H54 (cell line): ENCODE data around the gene DGKI.

Source experiments
- DNase-seq: peaks from one replicate; pipeline ENCODE4 v3.0.0; 2011; ENCODE audit warnings: low spot score, mixed read lengths; ENCODE audit not compliant: insufficient read length
- FAIRE-seq: peaks from 3 replicates; lab custom pipeline; 2011; peaks lifted over from hg19 to GRCh38; lab: Jason Lieb, UNC
- POLR2A ChIP-seq: IDR thresholded peaks from 2 replicates; pipeline ENCODE4 v1.6.1; 2011; ENCODE audit warnings: low read depth, mild to moderate bottlenecking, low read length

Gene DGKI

DNA sequence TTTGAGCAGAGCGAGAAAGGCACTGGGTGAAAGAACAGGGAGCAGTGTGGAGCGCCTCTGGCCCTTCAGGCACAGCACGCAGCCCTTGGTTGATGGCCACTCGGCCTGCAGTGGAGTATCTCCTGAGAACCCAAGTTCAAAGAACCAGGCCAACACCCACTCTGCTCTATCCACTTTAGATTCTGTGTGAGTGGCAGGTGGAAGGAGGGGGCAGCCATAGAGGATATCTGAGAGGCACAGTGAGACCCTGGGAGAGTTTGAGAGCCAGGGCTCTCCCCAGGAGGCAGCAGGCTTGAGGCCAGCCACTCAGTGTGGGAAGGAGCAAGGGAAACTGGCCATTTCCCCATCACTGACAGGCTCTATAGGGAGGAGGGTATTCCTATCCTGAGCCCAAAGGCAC, 450.7 kb downstream of the DGKI start:
- DNase-seq (no peak), FAIRE-seq (no peak)
- TF ChIP-seq POLR2A = no peak

DNA sequence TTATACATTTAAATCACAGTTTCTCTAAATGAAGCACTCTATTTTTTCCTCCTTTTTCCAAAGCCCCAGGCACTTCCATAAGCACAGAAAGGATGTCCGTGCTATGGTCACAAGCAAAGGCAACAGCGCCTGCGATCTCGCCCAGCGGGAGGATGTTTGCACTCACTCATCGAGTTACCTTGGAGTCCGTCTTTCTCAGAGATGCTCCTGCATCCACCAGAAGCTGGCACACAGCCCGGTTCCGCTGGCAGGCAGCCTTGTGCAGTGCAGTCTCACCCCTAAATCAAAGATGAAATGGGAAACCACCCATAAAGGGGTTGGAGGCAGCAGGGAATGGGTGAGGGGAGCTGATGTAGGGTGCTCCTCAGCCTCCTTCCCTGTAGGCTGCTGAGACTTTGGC, 451.4 kb downstream of the DGKI start:
- DNase-seq (no peak), FAIRE-seq (no peak)
- no peak for TF ChIP-seq POLR2A

DNA sequence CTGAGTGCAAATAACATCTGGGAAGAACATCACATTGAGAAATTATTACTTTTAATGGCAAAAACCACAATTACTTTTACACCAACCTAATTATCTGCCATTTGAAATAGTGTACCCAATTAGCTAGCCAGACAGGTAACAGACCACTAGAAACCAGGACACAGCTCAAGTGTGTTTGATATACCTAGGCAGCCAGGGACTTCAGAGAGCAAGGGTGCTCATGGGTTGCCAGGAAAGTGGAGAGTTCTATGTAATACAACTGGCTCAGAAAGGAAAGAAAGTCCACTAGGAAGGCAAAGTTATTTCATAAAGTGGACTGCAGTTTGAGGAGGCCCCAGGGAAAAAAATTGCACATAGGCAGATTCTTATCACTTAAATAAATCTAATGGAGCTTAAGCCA, 453.2 kb downstream of the DGKI start:
- TF ChIP-seq POLR2A = no peak
- FAIRE-seq (no peak), DNase-seq (no peak)

DNA sequence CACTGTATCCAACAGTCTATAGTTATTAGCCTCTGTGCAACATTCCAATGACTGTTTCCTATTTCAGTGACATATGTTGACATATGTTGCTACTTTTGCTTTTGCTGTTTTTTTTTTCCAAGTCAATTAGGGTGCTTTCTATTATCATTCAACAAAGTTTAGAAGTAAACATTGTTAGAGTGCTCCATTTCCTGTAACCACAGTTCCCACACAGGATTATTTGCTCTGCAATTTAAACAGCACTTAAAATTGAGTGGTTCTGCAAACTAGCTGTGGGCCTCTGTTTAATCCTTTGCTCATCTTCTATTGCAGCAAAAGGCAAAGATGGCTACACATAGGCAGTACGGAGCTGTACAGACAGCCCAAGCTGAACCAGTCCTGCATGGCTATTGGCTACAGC, 456.7 kb downstream of the DGKI start:
- no peak for TF ChIP-seq POLR2A
- FAIRE-seq (no peak), DNase-seq (no peak)

DNA sequence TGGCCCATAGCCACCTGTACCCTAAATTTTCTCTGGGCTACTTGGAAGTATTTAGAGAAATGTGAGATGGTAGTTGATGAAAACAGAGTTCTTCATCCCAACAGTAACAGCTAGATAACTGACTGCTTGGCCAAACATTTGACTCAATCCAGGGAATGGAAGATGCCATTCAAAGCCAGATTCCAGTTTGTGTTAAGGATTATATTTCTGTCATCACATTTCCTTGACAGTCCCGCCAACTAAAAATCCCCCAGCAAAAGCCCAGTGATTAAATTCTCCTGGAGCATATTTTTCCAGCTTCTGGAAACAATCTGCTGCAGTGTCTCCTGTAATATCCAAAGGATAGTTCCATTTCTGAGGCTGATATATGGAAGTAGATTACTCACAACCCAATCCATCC, 457.9 kb downstream of the DGKI start:
- TF ChIP-seq POLR2A = no peak
- FAIRE-seq = no peak

DNA sequence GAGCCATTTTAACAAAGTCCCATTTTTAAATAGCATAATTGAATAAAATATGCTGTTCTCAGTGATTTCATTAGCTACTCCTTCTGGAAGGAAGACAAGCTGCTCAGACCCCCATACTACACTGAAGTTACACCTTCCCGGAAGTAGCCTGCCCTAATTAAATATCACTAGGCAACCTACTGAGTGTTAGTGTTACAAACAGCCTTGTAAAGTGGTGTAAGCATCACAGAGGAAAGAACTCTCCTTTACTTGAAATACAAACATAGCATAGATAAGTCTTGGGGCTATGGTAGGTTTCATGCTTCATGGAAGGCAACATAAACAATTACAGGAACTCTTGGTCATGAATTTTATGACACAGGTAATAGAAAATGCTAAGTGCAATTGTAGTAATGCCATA, 459.8 kb downstream of the DGKI start:
- no peak for DNase-seq
- TF ChIP-seq POLR2A = no peak
- FAIRE-seq = no peak

More for the DNA sequence above, 457.9 kb downstream of the DGKI start:
- no peak for DNase-seq

DNA sequence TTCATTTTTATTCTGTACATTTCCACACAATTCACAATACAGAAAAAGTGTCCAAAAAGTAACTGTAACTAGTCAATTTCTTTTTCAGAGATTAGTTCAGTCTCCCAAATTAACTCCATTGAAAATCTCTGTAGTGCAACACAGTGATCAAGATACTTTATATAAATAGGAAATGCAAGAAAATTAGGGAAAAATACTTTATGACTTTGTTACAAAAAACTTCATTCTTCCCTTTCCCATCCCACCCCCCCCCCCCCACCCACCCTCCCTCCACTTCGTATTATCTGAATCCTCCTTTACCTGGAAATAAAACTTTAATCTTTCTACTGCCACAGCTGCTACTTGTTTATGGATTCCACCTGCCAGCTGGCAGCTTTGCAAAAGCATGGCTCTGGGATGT, 465.7 kb downstream of the DGKI start:
- no peak for DNase-seq
- no peak for TF ChIP-seq POLR2A
- no peak for FAIRE-seq

DNA sequence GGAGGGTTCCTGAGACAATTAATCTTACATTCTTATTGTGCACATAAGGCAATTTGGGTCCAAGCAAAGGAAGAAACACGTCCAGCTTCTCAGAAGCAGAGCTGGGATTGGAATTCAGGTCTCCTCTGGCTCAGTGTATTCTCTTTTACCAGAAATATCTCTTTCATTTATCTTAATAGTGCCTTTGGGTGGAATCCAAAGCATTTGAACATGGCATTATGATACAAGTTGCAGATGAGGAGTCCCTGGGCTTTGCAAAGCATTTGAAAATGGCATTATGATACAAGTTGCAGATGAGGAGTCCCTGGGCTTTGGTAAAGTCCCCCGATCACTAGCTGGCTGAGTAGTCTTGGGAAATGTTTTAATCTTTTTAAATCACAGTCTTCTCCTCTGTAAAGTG, 473.3 kb downstream of the DGKI start:
- FAIRE-seq (no peak), DNase-seq (no peak)
- TF ChIP-seq POLR2A = no peak

DNA sequence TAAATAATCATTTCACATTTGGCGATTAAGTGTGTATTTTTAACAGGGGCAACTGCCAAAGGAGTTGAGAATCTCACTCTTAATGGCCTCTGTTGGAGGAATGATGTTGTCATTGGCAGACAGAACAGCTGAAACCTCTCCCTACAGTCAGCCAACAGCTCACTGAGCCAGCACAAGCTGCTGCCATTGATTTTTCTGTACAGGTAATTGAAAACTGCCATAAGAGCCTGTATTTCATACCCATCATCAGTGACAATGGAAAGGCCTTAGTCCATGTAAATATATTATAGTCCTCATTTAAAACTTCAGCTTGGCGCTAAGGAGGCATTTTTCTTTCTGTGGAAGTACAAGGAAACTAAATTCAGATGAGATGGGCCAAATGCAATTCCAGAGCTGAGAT, 475.2 kb downstream of the DGKI start:
- FAIRE-seq (no peak), DNase-seq (no peak)
- TF ChIP-seq POLR2A = no peak

DNA sequence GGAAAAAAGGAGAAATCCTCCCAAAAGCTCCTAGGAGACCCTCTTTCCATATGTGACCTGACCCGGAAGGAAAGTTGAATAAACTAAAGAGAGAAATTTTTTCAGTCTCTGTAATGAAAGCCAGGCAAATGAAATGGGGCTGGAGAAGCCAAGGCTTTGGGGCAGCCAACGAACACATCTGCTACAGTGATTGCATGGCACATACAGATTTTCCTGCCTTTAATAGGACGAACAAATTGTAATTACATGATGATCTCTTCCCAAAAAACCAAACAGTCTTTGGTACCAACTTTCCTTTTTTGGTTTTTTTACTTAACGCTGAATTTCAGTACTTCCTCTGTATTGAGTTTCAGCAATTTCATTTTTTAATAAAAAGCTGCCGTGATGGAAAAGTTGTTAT, 479.8 kb downstream of the DGKI start:
- TF ChIP-seq POLR2A = no peak
- no peak for FAIRE-seq
- DNase-seq = no peak

DNA sequence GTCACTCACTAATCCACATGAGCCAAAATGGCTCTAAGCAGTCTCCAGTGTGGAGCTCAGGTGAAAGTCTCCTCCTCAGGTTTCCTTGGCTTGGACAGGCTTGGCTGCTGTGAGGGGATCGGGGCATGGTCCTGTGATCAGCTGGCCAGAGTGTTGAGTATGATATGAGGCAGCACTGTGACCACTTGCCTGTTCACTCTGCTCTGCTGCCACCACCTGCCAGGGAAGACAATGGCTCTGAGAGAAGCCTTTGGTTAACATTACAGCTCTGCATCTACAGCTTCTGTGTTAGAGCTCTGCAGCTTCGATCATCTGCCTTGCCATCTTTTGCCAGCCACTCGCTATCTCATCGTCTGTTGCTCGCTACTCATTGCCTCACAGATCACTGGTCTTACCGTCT, 483.1 kb downstream of the DGKI start:
- no peak for DNase-seq
- TF ChIP-seq POLR2A = no peak
- FAIRE-seq = no peak

DNA sequence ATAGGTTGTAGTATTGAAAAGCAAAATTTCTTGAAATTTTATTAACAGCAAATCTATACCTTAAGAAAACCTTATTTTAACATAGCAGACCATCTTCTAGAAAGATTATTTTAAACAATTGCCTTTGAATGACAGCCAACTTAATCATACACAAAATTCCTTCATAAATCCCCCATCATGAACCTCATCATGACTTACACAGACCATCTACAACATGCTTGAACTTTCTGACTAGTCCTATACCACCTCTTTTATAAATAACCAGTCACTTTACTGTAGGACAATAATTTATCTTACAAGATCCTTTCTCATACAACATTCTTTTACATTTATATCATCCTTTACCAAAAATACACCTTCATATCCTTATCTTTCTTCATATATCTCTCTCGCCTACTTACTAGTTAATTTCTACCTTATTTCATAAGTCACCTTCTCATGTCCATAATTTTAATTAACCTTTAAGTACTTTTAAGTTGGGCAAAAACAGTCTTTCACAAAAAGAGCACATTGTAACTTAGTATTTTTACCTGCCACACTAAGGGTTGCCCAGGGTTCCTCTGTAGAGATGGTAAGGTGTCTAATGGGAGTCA, 486.6 kb downstream of the DGKI start:
- no peak for TF ChIP-seq POLR2A
- DNase-seq (no peak), FAIRE-seq (no peak)

DNA sequence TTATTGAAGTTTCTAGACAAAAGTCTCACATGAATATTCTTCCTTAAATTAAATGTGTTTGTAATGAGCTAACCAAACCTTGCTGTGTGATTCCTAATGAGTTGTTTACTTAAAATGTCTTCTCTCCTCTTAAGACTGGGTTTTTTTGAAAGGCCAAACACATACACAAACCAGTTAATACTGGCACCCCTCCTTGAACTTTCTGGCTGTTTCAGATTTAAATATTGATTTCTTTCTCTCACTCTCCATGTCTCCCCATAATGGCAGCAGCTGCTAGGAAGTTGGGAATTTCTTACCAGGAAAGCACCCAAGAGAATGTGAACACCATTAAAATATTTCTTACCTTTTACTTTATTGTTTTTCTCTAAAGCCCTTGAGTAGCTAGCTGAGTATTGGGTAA, 491.8 kb downstream of the DGKI start:
- DNase-seq (no peak), FAIRE-seq (no peak)
- no peak for TF ChIP-seq POLR2A

DNA sequence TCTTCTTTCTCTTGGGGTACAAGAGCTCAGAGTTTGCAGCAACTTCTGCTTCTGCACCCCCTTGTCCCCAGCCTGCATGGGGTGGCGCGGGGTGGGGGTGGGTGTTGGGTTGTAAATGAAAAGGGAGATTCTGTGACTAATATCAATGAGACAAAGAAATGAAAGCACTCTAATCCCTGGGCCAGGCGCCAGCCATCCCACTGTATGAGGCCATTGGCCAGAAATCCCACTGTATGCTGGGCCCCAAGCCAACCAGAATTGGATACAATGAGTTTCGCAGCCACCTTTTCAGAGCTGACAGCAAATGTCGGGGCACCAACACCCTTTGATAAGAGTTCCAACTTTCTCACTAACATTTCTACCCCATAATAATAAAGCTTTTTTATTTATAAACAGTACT, 492.4 kb downstream of the DGKI start:
- FAIRE-seq (no peak), DNase-seq (no peak)
- TF ChIP-seq POLR2A = no peak

DNA sequence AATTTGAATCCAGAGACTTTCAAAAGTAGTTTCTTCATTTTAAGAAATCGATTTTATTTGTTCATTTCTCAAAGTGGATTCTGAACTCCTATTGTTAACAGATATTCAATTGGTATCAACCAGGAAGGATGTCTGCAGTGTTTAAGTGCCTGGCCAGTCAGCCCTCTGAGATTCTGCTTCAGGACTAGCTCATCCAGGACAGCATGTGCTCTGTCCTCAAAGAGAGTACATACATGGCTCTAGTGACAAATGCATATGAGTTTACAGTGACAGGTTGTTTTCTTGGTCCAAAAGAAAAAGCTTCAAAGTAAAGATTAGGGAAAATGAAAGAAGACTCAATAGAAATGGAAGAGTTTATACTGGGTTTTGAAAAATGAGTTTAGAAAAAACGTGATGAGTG, 494.8 kb downstream of the DGKI start:
- DNase-seq (no peak), FAIRE-seq (no peak)
- no peak for TF ChIP-seq POLR2A

DNA sequence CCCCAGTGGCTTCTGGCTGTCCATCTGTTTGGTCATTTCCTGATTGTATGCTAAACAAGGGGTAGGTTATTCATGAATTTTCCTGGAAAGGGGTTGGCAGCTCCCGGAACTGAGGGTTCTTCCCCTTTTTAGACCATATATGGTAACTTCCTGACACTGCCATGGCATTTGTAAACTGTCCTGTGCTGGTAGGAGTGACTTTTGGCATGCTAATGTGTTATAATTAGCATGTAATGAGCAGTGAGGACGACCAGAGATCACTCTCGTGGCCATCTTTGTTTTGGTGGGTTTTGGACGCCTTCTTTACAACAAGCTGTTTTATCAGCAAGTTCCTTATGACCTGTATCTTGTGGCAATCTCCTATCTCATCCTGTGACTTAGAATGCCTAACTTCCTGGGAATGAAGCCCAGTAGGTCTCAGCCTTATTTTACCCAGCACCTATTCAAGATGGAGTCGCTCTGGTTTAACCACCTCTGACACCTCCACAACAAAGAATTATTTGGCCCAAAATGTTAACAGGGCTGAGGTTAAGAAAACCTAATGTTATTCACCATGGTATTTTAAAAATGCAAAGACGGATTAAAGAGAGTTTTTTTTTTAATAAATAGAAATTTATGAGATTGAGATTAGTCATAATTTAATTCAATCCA, 500.9 kb downstream of the DGKI start:
- no peak for TF ChIP-seq POLR2A
- no peak for DNase-seq
- FAIRE-seq = no peak
